Midbrain (tissue), 1 donor: ENCODE data around the gene TMEM203.

Experiments used
- DNase-seq: peaks from one replicate; lab custom pipeline; 2025; lab: John Stamatoyannopoulos, UW

Gene TMEM203

GRCh38 chr9:137178201-137178938 lies 27.1 kb downstream of the TMEM203 start:
- no peak for DNase-seq

DNA sequence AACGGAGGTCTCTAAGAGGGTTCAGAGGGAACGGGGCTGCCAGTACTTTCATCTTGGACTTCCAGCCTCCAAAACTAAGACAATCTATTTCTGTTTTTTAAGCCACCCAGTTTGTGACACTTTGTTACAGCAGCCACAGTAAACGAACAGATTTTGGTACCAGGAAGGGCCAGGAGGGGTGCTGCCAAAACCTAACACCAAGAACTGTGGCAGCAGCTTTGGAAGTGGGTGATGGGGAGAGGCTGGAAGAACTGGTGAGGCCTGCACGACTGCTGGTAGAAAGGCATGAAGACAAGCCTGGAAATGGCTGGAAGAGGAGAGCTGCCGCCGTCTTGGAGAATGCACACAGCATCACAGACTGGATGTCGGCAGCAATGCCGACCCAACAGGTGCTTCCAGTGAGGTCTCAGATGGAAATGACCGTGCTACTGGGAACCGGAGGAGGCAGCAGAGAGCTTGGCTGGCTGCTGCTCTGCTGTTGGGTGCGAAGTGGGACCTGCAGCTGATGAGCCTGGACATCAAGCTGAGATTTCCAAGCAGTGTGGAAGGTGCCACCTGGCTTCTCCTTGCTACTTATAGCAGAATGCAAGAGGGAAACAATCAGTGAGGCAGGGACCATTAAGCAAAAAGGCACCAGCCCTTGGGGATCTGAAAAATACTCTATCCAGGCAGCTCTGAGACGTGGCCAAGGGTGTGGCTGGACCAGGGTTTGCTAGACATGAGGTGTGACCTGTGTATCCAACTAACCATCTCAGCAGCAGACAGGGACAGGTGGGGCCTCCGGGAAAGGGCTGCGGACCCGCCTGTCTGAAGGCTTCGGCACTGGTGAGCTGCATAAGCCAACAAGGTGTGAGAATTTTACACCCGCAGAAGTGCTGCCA lies 28.9 kb downstream of the TMEM203 start:
- no peak for DNase-seq

DNA sequence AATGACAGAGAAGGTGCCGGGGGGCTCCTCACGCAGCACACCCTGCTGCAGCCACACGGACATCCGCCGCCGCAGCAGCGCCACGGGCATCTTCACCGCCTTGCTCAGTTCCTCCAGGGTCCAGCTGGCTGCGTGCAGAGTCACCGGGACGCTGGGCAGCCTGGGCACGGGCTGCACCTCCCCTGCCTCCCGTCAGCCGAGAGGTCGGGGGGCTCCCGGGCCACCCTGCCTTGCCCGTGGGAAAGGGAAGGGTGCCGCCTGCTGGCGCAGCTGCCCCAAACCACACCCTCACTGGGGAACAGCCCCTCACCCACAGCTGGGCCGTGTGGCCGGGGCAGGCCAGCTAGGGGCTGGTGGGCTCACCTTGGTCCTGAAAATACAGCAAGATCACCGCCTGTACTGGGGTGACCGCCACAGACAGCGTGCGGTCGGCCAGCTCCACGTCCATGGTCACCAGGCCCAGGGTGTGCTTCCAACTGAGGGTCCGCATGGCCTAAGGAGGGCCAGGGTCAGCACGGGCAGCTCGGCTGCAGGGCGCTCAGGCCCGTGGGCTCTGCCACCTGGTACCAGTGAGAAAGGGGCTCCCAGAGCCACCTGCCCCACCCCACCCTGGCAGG lies 30.0 kb downstream of the TMEM203 start:
- no peak for DNase-seq

GRCh38 chr9:137174722-137175293 lies 30.6 kb downstream of the TMEM203 start:
- DNase-seq: no peak

DNA sequence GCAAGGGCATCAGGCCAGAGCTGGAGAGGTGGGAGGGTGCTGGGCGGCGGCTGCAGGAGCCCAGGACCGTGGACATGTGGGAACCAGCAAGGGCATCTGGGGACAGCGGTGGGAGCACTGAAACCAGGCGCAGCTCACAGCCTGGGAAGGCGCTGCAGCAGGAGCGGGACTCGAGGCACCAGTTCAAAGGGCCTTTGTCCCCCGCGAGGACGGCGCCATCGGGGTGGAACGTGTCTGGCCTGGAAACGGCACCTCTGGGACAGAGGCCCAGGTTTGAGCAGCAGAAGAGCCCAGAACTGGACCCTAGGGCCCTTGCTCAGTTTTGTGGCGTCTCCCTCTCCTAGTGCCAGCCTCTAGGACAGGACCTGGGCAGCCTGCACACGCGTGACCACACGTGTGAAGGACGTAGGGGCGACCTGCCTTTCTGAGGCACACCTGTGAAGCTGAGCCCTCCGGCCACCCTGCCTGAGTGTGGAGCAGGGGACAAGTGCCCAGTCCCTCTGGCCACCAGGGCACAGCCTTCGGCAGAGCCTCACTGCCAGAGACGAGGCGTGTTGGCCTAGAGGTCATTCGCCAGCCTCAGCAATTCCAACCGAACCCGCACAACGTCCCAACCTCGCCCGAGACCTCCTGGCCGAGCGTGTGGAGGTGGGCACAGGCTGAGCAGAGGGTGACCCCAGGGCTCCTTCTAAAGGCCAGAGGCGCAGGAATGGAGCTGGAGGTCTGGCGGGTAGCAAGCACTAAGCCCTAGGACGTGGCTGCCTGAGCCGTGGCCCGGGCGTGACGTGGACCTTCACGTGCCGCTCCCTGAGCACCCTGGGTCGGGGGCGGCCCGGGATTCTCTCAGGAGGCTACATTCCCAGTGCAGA lies 31.4 kb downstream of the TMEM203 start:
- no peak for DNase-seq

GRCh38 chr9:137172901-137173795 lies 32.3 kb downstream of the TMEM203 start:
- DNase-seq: no peak

GRCh38 chr9:137171149-137171900 lies 34.1 kb downstream of the TMEM203 start:
- no peak for DNase-seq

GRCh38 chr9:137170486-137171148 lies 34.8 kb downstream of the TMEM203 start:
- DNase-seq: no peak

- DNase-seq: no peak
Measured at GRCh38 chr9:137169896-137170358, 35.5 kb downstream of the TMEM203 start, which contains the start of gene LRRC26. Gene LRRC26 (minus strand): TSS chr9:137170051. CDS start chr9:137169943, 108 bp downstream.

DNA sequence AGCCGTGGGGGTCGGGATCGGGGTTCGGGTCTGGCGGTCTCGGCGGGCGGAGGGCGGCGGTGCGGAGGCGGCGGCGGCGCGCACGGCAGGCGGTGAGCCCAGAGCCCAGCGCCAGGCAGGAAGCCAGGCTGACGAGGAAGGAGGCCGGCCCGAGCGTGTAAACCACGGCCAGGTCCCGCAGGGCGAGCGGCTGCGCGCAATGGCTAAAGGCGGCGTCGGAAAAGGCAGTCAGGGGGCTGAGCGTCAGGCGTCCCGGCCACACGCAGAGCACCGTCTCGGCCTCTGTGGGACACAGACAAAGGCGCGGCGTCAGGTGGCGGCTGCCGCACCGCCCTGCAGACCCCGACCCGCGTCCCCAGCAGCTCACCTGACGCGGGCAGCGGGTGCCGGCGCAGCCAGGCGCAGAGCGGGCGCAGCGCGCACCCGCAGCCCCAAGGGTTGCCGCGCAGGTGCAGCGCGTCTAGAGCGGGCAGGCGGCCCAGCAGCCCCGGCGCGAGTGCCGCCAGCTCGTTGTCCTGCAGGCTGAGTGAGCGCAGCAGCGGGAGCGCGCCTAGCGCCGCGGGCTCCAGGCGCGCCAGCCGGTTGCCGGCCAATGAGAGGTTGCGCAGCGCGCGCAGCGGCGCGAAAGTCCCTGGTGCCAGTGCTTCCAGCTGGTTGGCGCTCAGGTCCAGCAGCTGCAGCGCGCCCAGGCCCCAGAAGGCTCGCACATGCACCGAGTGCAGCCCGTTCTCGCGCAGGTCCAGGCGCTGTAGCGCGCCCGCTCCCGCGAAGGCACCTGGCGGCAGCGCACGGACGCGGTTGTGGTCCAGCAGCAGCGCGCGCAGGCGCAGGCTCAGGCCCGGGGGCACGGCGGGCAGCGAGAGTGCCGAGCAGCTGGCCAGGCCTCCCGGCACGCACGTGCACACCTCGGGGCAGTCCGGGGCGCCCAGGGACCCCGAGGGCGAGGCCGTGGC lies 36.3 kb downstream of the TMEM203 start:
- no peak for DNase-seq

- DNase-seq: peak; percentile 4
Measured at GRCh38 chr9:137168573-137168903, 36.9 kb downstream of the TMEM203 start.

DNA sequence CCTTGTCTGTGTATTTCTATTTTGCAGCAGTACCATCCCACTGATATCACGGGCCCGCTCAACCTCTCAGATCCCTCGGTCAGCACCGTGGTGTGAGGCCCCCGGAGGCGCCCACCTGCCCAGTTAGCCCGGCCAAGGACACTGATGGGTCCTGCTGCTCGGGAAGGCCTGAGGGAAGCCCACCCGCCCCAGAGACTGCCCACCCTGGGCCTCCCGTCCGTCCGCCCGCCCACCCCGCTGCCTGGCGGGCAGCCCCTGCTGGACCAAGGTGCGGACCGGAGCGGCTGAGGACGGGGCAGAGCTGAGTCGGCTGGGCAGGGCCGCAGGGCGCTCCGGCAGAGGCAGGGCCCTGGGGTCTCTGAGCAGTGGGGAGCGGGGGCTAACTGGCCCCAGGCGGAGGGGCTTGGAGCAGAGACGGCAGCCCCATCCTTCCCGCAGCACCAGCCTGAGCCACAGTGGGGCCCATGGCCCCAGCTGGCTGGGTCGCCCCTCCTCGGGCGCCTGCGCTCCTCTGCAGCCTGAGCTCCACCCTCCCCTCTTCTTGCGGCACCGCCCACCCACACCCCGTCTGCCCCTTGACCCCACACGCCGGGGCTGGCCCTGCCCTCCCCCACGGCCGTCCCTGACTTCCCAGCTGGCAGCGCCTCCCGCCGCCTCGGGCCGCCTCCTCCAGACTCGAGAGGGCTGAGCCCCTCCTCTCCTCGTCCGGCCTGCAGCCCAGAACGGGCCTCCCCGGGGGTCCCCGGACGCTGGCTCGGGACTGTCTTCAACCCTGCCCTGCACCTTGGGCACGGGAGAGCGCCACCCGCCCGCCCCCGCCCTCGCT lies 37.5 kb downstream of the TMEM203 start:
- no peak for DNase-seq

- no peak for DNase-seq
Measured at GRCh38 chr9:137167277-137167746, 38.1 kb downstream of the TMEM203 start.

- no peak for DNase-seq
Measured at GRCh38 chr9:137166380-137167229, 38.8 kb downstream of the TMEM203 start.

- DNase-seq: no peak
Measured at GRCh38 chr9:137165250-137165836, 40.1 kb downstream of the TMEM203 start.
